Measurements from ENCODE around the gene LNX1. TPM values are rescaled to one million over a fixed set of nuclear protein-coding genes. Genes with fewer than 3 reads are reported as not detected.

Gene LNX1
- total RNA-seq, 2 experiments from 2014 or later, result not detected

- H3K4me3 ChIP-seq (ENCODE audit: low read depth, low read length, poor library complexity, severe bottlenecking), result no peak overlapping the region
- BruUV-seq (replicated peaks), result no TSS peak
These were observed 11.1 kb upstream of the LNX1 start for GRCh38 chr4:53602390-53602789.

GRCh38 chr4:53601251-53601764 lies 10.0 kb upstream of the LNX1 start:
- no peaks in the 10 kb centered on the region for H3K4me1 ChIP-seq (ENCODE audit: insufficient read depth, low read length, poor library complexity, severe bottlenecking)
- H3K9me2 ChIP-seq (ENCODE audit: insufficient read depth, low read length), result no peaks in the 10 kb centered on the region
- CTCF ChIA-PET (ENCODE audit: unreplicated experiment), result interaction anchor here (0.6 kb wide), 1 partner anchor 13 kb away, joined by 3 read pairs; no protein-coding TSS in a partner anchor
- H2AFZ ChIP-seq (ENCODE audit: low read length), result no peak overlapping the region
- H3K27ac ChIP-seq (ENCODE audit: low read depth, low read length, poor library complexity, severe bottlenecking), result no peak overlapping the region
- intact Hi-C loops (cut with micrococcal nuclease; ENCODE audit: unreplicated experiment), result no loop called here
- no peak overlapping the region for H3K4me3 ChIP-seq (ENCODE audit: low read depth, low read length, poor library complexity, severe bottlenecking)
- H3K79me2 ChIP-seq (ENCODE audit: insufficient read depth, low read depth, low read length), result no peaks in the 10 kb centered on the region
- peak; percentile 56 for DNase-seq (ENCODE audit: low spot score)
- no peak for TF ChIP-seq EZH2phosphoT487 (IDR thresholded peaks at IDR 0.05; ENCODE audit: borderline replicate concordance, low read depth, low read length)
- TF ChIP-seq CTCF (conservative IDR thresholded peaks at IDR 0.05; ENCODE audit: low read length), result peak; percentile 68
- POLR2A ChIA-PET, result interaction anchor here (0.6 kb wide), 1 partner anchor 127 kb away, joined by 4 read pairs; no protein-coding TSS in a partner anchor
- H3K36me3 ChIP-seq (ENCODE audit: insufficient read depth, low read length), result no peaks in the 10 kb centered on the region
- H3K9me3 ChIP-seq (ENCODE audit: low read length), result no peaks in the 10 kb centered on the region
- H4K20me1 ChIP-seq (ENCODE audit: insufficient read depth, low read length), result no peaks in the 10 kb centered on the region
- BruUV-seq (replicated peaks), result no TSS peak
- no peak overlapping the region for H3K4me2 ChIP-seq (ENCODE audit: low read length)

More at GRCh38 chr4:53602390-53602789, 11.1 kb upstream of the LNX1 start:
- Histone ChIP-seq H2AFZ (ENCODE audit: low read length) (no peak overlapping the region), H3K36me3 (ENCODE audit: insufficient read depth, low read length) (no peaks in the 10 kb centered on the region), H3K27ac (ENCODE audit: low read depth, low read length, poor library complexity, severe bottlenecking) (no peak overlapping the region), H3K9me3 (ENCODE audit: low read length) (no peaks in the 10 kb centered on the region), H4K20me1 (ENCODE audit: insufficient read depth, low read length) (no peaks in the 10 kb centered on the region), H3K4me2 (ENCODE audit: low read length) (no peak overlapping the region), H3K4me1 (ENCODE audit: insufficient read depth, low read length, poor library complexity, severe bottlenecking) (no peaks in the 10 kb centered on the region), H3K79me2 (ENCODE audit: insufficient read depth, low read depth, low read length) (no peaks in the 10 kb centered on the region), H3K9me2 (ENCODE audit: insufficient read depth, low read length) (no peaks in the 10 kb centered on the region)
- POLR2A ChIA-PET, result interaction anchor here (0.6 kb wide), 1 partner anchor 1489 kb away, joined by 4 read pairs; no protein-coding TSS in a partner anchor
- TF ChIP-seq EZH2phosphoT487 (IDR thresholded peaks at IDR 0.05; ENCODE audit: borderline replicate concordance, low read depth, low read length) (no peak), CTCF (conservative IDR thresholded peaks at IDR 0.05; ENCODE audit: low read length) (no peak)
- CTCF ChIA-PET (ENCODE audit: unreplicated experiment), result no interaction called here
- DNase-seq (ENCODE audit: low spot score), result no peak
- intact Hi-C loops (cut with micrococcal nuclease; ENCODE audit: unreplicated experiment), result no loop called here

- no peak overlapping the region for H3K27ac ChIP-seq (ENCODE audit: low read depth, low read length, poor library complexity, severe bottlenecking)
- H3K79me2 ChIP-seq (ENCODE audit: insufficient read depth, low read depth, low read length), result no peaks in the 10 kb centered on the region
- no peaks in the 10 kb centered on the region for H3K4me1 ChIP-seq (ENCODE audit: insufficient read depth, low read length, poor library complexity, severe bottlenecking)
- H2AFZ ChIP-seq (ENCODE audit: low read length), result no peak overlapping the region
- H3K9me3 ChIP-seq (ENCODE audit: low read length), result no peaks in the 10 kb centered on the region
- H4K20me1 ChIP-seq (ENCODE audit: insufficient read depth, low read length), result no peaks in the 10 kb centered on the region
- no peaks in the 10 kb centered on the region for H3K36me3 ChIP-seq (ENCODE audit: insufficient read depth, low read length)
- no TSS peak for BruUV-seq (replicated peaks)
- no peak for DNase-seq (ENCODE audit: low spot score)
- no peak overlapping the region for H3K4me3 ChIP-seq (ENCODE audit: low read depth, low read length, poor library complexity, severe bottlenecking)
- TF ChIP-seq EZH2phosphoT487 (IDR thresholded peaks at IDR 0.05; ENCODE audit: borderline replicate concordance, low read depth, low read length) (no peak), CTCF (conservative IDR thresholded peaks at IDR 0.05; ENCODE audit: low read length) (no peak)
- no peak overlapping the region for H3K4me2 ChIP-seq (ENCODE audit: low read length)
- intact Hi-C loops (cut with micrococcal nuclease; ENCODE audit: unreplicated experiment), result no loop called here
- CTCF ChIA-PET (ENCODE audit: unreplicated experiment), result no interaction called here
- POLR2A ChIA-PET, result interaction anchor here (1.1 kb wide), 1 partner anchor 9 kb away, joined by 4 read pairs; no protein-coding TSS in a partner anchor
- no peaks in the 10 kb centered on the region for H3K9me2 ChIP-seq (ENCODE audit: insufficient read depth, low read length)
These were observed 8.3 kb upstream of the LNX1 start for GRCh38 chr4:53599632-53600031.

Data from OCI-LY7 (cell line).